Measurements from ENCODE around the gene TRIM69. TPM values are rescaled to one million over a fixed set of nuclear protein-coding genes. Genes with fewer than 3 reads are reported as not detected.

The TRIM69 gene
- total and polyA plus RNA-seq, 2 of the 8 experiments (the other 6 are each of a cell fraction or from before 2014, with no cell fraction given) = 4.3 to 6.2 TPM

DNA sequence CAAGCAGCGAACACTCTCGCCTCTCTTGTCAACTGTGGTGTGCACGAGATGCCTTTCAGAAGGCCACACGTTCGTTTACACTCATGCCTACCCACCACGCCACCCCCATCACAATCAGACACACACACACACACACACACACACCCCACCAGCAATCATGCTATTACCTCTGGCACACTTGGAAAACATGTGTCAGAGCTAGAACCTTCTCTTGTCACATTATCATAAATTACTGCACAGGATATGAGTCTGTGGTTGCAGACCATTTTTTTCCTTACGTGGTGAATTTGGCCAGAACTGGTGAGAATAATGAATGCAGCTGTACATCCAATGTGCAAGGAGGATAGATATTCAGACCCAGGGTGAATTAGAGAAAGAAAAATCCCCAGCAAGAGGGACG, 52.4 kb downstream of the TRIM69 start:
- H2BK5ac ChIP-seq (ENCODE audit: low read depth, low read length) = no peak overlapping the region
- H3K4me3 ChIP-seq (ENCODE audit: extremely low read depth in 1 of 4, insufficient read depth in 2 of 4, low read depth in 3 of 4, low read length in 4 of 4) = no peak overlapping the region
- DNase-seq (ENCODE audit: low read depth in 1 of 2, low spot score in 2 of 2) (no peak), FAIRE-seq (no peak)
- CTCF ChIA-PET (ENCODE audit: partially characterized antibody) = interaction anchor here (0.7 to 2.4 kb wide), 5 partner anchors 32 to 210 kb away, joined by 3 to 8 read pairs (median 3); no protein-coding TSS in a partner anchor
- 88% methylated on average over 8 of the region's 8 CpGs; no CpG with 5 or more reads in 1 of the 2 experiments for WGBS, 2 experiments (ENCODE audit: extremely low coverage in 1 of 2, insufficient coverage in 1 of 2, insufficient read length in 1 of 2, insufficient replicate concordance in 2 of 2, low coverage in 1 of 2, low lambda C conversion rate in 2 of 2, missing lambda C conversion rate in 1 of 2)
- H4K8ac ChIP-seq (ENCODE audit: extremely low read depth, insufficient read depth, low read length) = no peak overlapping the region
- H3K79me1 ChIP-seq (ENCODE audit: low read depth, low read length) = no peaks in the 10 kb centered on the region
- no peaks in the 10 kb centered on the region for H4K20me1 ChIP-seq (replicated peaks in 1 of 2; ENCODE audit: control insufficient read depth in 1 of 2, insufficient read depth in 2 of 2, low read length in 2 of 2)
- H2BK15ac ChIP-seq (ENCODE audit: low read length) = no peak overlapping the region
- H4K91ac ChIP-seq (replicated peaks; ENCODE audit: insufficient read length, low read length) = no peak overlapping the region
- H3K4me1 ChIP-seq (replicated peaks in 1 of 4; ENCODE audit: control insufficient read depth in 3 of 4, insufficient read depth in 4 of 4, low read length in 3 of 4) = no peaks in the 10 kb centered on the region
- H3K56ac ChIP-seq (replicated peaks; ENCODE audit: insufficient read length, low read depth, low read length) = no peak overlapping the region
- no peak overlapping the region for H2AK5ac ChIP-seq (ENCODE audit: low read depth, low read length)
- no peak overlapping the region for H2BK120ac ChIP-seq (replicated peaks; ENCODE audit: low read depth, low read length)
- no peak overlapping the region for H4K5ac ChIP-seq (ENCODE audit: insufficient read length, low read depth, low read length)
- H3K4ac ChIP-seq (replicated peaks; ENCODE audit: insufficient read length, low read depth, low read length) = no peak overlapping the region
- no peak overlapping the region for H3K4me2 ChIP-seq (ENCODE audit: insufficient read depth in 1 of 2, low read depth in 2 of 2, low read length in 2 of 2)
- POLR2A ChIA-PET (ENCODE audit: partially characterized antibody) = interaction anchor here (1.7 kb wide), 1 partner anchor 126 kb away, joined by 4 read pairs; the partner anchor contains the start of gene SPG11
- no peak overlapping the region for H3K14ac ChIP-seq (ENCODE audit: insufficient read length)
- H3K18ac ChIP-seq (ENCODE audit: extremely low read depth, low read length) = no peak overlapping the region
- H3K23me2 ChIP-seq (ENCODE audit: low read depth, low read length) = no peaks in the 10 kb centered on the region; the same call in 1 of the 2 replicates
- H3K27ac ChIP-seq (ENCODE audit: low read depth, low read length) = no peak overlapping the region
- no peak overlapping the region for H2BK20ac ChIP-seq (ENCODE audit: low read length)
- no peaks in the 10 kb centered on the region for H3K79me2 ChIP-seq (ENCODE audit: control insufficient read depth in 1 of 2, insufficient read depth in 2 of 2, low read length in 2 of 2)
- H2BK12ac ChIP-seq (ENCODE audit: low read depth, low read length) = no peak overlapping the region
- H3K36me3 ChIP-seq (ENCODE audit: control insufficient read depth in 2 of 4, insufficient read depth in 4 of 4, low read length in 3 of 4) = no peaks in the 10 kb centered on the region
- H3K23ac ChIP-seq (ENCODE audit: insufficient read length) = no peak overlapping the region
- H2AFZ ChIP-seq (ENCODE audit: low read length) = no peak overlapping the region
- no peak overlapping the region for H3K9ac ChIP-seq (replicated peaks in 1 of 4; ENCODE audit: extremely low read depth in 1 of 4, low read depth in 3 of 4, low read length in 3 of 4)
- no peaks in the 10 kb centered on the region for H3K27me3 ChIP-seq (replicated peaks in 1 of 4; ENCODE audit: control insufficient read depth in 3 of 4, extremely low read depth in 1 of 4, insufficient read depth in 3 of 4, low read length in 3 of 4)
- no peaks in the 10 kb centered on the region for H3K9me3 ChIP-seq (ENCODE audit: insufficient read depth in 2 of 2, low read depth in 1 of 2, low read length in 1 of 2)
- no peak for TF ChIP-seq GTF2F1 (IDR thresholded peaks at IDR 0.05; ENCODE audit: borderline replicate concordance, low read depth, low read length)
- no peak for TF ChIP-seq CBX5 (IDR thresholded peaks at IDR 0.05; ENCODE audit: low read depth, low read length)
- TF ChIP-seq FOSL1 (IDR thresholded peaks at IDR 0.05; ENCODE audit: insufficient read depth, low read depth, low read length) = no peak

Data from H1 (cell line).